Esophagus muscularis mucosa (tissue), 4 donors: Measurements from ENCODE around the gene THOC3.
"Not testable (repeated sequence)": the region's sequence is repeated elsewhere in the genome, so short reads cannot be mapped to it uniquely, and the experiment has no call there.

Experiments used
- EP300 ChIP-seq: sonication (generic); formaldehyde crosslinking; IDR thresholded peaks from one replicate; pipeline ENCODE4 v1.6.1; 2017; ENCODE audit warnings: antibody characterized with exemption
- POLR2A ChIP-seq: fragments of 450-650 bp; IDR thresholded peaks from one replicate; pipeline ENCODE4 v1.6.1; 2017; ENCODE audit warnings: antibody characterized with exemption, moderate library complexity, mild to moderate bottlenecking, low read depth
- POLR2AphosphoS5 ChIP-seq, 2 donors: sonication (generic); formaldehyde crosslinking; IDR thresholded peaks; one replicate each; pipeline ENCODE4 v1.6.1; 2017; ENCODE audit warnings: antibody characterized with exemption in 2 of 2
- TF ChIP-seq, protein P1 (sequence below), 3 experiments: fragments of 200-600 bp in 2 of 3; fragments of 450-650 bp in 1 of 3; sonication (generic) in 2 of 3; IDR thresholded peaks; one replicate each; pipeline ENCODE4 v1.5.1; 2017 to 2019; ENCODE audit warnings: antibody characterized with exemption in 3 of 3, mild to moderate bottlenecking in 2 of 3, moderate library complexity in 1 of 3

DNA sequence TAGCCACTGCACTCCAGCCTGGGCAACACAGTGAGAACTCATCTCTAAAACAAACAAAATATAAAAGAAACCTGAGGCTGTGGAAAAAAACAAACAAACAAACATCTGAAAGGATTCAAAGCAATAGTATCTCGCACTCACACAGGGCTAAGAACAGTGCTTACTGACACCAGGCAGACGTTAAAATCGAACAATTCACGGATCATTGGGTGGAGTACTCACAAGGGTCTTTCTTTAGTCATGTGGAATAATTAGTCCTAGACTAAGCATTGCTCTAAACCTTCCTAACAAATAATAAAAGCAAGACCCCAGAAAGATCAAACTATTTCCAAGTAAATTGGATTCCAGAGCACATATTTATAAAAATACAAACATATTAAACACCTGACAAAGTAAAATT lies 43.0 kb downstream of the THOC3 start:
- TF ChIP-seq, protein P1, sequence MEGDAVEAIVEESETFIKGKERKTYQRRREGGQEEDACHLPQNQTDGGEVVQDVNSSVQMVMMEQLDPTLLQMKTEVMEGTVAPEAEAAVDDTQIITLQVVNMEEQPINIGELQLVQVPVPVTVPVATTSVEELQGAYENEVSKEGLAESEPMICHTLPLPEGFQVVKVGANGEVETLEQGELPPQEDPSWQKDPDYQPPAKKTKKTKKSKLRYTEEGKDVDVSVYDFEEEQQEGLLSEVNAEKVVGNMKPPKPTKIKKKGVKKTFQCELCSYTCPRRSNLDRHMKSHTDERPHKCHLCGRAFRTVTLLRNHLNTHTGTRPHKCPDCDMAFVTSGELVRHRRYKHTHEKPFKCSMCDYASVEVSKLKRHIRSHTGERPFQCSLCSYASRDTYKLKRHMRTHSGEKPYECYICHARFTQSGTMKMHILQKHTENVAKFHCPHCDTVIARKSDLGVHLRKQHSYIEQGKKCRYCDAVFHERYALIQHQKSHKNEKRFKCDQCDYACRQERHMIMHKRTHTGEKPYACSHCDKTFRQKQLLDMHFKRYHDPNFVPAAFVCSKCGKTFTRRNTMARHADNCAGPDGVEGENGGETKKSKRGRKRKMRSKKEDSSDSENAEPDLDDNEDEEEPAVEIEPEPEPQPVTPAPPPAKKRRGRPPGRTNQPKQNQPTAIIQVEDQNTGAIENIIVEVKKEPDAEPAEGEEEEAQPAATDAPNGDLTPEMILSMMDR (IDR thresholded peaks at IDR 0.05): not testable (repeated sequence)
- TF ChIP-seq POLR2AphosphoS5 (IDR thresholded peaks at IDR 0.05); POLR2A; EP300: not testable (repeated sequence)
